HG02870 (cell line): ENCODE measurements around the gene NIP7.
A peak's percentile ranks its signal among the peaks of the same experiment; 100 is the strongest.
"Not testable (repeated sequence)": the region's sequence is repeated elsewhere in the genome, so short reads cannot be mapped to it uniquely, and the experiment has no call there.

Experiments used
- ATAC-seq: cut with Tn5 transposase; IDR thresholded peaks from one replicate; pipeline ENCODE4 v1.9.1; 2021; ENCODE audit warnings: mild to moderate bottlenecking, moderate library complexity; ENCODE audit not compliant: unreplicated experiment

NIP7 gene

DNA sequence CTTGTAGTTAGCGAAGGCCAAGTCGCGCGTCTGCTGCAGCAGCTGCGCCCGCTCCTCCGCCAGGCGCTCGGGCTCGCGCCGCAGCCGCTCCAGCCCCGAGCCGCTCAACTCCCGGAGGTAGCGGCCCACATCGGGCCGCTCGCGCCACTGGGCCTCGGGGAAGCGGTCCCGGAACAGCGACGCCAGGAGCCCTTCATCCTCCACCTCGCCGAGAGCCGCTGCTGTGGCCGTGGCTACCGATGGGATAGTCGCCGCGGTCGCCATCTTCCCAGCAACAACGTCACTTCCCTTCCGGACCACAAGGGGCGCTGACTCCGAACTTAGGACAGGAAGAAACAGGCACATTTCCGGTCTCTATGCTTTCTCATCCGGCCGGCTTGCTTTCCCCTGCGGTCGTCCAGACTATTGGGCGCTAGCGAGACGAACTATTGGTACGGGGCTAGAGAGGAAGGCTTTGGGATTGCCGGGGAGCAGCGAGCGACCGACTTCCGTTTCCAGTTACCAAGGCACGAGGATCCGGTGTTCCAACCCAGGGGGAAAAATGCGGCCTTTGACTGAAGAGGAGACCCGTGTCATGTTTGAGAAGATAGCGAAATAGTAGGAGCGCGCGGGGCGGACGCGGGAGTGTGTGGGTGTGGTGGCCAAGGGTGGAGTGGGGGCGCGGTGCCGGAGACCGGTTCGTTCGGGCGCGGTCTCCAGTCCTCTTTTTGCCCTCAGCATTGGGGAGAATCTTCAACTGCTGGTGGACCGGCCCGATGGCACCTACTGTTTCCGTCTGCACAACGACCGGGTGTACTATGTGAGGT lies at the start of gene NIP7, which contains the start of gene COG8:
Gene NIP7, plus strand, starts transcription at position 484 of the 806 bp plus-strand sequence. Its CDS starts 58 bp downstream, at position 542.
Gene COG8, minus strand, starts transcription at position 276 of the 806 bp plus-strand sequence. Its CDS starts 12 bp downstream, at position 264.
- ATAC-seq = peak; percentile 92

DNA sequence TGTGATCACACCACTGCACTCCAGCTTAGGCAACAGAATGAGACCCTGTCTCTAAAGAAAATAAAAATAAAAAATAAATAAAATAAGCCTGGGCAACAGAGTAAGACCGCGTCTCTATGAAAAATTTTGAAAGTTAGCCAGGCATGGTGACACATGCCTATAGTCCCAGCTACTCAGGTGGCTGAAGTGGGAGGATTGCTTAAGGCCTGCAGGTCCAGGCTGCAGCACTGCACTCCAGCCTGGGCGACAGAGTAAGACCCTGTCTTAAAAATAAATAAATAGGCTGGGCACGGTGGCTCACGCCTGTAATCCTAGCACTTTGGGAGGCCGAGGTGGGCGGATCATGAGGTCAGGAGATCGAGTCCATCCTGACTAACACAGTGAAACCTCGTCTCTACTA lies 47.9 kb upstream of the NIP7 start:
- not testable (repeated sequence) for ATAC-seq

DNA sequence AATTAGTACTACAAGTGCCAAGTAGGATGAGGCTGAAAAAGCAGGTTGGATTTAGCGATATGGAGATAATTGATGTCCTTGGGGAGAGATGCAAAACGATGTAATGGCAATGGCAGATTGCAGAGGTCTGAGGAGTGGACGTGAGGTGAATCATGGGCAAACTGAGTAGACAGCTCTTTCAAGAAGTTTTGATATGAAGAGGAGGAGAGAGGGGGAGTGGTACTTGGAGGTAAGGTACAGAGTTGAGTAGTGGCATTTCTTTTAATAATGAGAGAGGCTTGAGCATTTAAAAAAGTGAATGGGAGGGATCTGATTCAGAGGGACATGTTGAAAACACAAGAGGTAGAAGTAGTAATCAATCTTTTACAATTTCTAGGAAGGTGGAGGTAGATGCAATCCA lies 46.2 kb upstream of the NIP7 start:
- no peak for ATAC-seq

DNA sequence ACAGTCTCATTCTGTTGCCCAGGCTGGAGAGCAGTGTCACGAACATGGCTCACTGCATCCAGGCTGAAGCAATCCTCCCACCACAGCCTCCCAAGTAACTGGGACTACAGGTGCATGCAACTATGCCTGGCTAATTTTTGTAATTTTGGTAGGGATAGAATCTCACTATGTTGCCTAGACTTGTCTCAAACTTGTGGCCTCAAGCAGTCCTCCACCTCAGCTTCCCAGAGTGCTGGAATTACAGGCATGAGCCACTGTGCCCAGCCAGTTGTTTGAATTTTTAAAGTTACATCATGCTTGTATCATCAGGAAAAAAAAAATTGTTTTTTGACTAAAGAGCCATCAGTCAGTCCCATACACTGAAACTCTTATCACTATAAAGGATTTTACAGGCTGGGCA lies 45.5 kb upstream of the NIP7 start:
- ATAC-seq = no peak

DNA sequence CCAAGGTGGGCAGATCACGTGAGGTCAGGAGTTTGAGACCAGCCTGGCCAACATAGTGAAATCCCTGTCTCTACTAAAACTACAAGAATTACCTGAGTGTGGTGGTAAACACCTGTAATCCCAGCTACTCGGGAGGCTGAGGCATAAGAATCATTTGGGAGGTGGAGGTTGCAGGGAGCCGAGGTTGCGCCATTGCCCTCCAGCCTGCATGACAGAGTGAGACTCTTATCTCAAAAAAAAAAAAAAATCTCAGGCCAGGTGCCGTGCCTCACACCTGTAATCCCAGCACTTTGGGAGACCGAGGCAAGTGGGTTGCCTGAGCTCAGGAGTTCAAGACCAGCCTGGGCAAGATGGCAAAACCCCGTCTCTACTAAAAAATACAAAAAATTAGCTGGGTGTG lies 42.8 kb upstream of the NIP7 start:
- not testable (repeated sequence) for ATAC-seq

DNA sequence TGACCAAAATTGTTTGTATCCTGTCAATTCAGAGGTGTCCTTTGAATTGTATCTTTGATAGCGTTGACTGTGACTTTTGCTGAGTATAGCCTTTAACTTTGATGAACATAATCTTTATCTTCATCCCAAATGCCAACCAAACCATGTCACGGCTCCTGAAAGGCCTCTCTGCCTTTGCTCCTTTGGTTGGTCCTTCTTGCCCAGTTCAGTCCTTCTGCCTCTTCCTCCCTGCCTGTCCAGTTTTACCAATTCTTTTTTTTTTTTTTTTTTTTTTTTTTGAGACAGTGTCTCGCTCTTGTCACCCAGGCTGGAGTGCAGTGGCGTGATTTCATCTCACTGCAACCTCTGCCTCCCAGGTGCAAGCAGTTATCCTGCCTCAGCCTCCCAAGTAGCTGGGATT lies 41.3 kb upstream of the NIP7 start:
- no peak for ATAC-seq

DNA sequence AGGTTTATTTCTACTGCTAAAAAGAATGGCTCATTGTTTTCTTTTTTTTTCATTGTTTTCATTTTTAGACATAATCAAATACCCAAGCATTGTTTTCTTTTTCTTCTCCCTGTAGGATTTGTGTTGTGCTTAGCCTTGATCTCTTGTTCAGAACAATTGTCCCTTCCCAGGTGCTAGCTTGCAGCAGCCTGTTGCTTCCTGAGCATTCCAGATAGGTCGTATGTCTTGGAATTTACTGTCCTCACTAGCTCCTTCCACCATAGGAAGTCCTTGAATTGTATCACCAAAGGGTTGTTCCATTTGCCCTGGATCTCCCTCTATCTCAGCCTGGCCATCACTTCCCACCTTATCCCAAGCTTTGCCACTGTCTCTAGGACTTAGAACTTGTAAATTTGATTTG lies 38.4 kb upstream of the NIP7 start:
- ATAC-seq = no peak

DNA sequence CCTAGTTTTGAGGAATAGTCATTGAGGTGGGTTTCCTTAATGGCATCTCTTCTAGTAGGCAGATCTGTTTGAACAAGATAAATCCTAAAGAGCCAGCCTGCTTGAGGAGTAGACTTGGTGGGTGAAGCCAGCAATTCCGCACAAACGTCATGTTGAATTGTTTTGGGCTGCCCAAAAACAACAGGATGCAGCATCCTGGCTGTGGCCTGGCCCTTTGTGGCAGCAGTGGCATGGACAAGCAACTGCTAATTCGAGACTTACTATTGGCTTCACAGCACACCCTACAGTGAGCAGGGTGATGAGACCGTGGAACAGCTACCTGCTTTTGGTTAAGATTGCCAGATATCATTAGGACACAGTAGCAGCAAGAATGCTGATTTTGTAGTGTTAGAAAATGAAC lies 37.7 kb upstream of the NIP7 start:
- no peak for ATAC-seq

DNA sequence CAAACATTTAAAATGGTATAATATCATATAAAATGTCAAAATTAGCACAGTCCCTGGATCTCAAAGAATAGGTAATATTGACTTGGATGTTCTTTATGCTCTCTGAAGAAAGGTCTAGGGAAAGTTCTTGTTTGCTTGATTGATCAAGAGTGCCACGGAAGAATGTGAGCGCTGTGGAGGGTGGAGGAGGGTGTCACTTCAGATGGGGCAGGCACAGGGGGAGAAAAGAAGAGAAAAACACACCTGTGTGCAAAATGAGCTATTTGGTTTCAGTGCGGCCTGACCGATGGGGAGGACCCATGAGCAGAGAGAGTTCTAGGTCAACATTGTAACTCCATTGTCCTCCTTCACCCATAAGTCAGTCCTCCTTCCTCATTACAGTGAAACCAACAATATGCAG lies 37.3 kb upstream of the NIP7 start:
- no peak for ATAC-seq

DNA sequence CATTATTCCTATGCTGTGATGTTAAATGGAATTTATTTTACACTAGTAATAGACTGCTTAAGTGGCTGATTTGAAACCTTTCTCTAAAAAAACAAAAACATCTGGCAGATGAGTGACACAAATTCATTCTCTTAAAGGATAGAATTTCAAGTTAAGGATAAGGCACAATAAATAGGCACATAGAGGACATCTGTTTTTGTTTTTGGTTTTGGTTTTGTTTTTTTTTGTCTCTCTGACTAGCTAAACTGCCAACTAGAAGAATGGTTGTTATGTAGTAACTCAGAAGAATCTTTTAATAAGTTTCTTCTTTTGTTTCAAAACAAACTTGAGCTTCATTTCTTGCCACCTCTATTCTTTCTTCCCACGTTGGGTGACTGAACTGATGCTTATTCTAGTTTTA lies 33.5 kb upstream of the NIP7 start:
- ATAC-seq = no peak

DNA sequence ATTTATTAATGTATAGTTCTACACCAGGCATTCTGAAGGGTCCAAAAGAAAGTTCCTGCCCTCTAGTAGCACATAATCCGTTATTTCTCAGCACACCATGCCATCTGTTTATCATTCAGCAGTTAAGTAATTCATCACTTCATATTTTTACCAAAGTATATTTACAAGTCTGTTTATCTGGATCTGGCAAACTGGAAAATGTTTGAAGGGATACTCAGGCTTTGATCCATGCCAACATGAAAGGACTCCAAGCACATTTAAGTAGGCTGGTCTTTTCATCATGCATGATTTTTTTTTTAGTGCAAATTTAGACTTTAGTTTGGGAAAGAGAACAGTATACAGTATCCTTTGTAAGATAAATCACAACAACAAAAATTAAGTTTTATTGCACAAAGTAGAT lies 32.5 kb upstream of the NIP7 start:
- ATAC-seq = no peak

DNA sequence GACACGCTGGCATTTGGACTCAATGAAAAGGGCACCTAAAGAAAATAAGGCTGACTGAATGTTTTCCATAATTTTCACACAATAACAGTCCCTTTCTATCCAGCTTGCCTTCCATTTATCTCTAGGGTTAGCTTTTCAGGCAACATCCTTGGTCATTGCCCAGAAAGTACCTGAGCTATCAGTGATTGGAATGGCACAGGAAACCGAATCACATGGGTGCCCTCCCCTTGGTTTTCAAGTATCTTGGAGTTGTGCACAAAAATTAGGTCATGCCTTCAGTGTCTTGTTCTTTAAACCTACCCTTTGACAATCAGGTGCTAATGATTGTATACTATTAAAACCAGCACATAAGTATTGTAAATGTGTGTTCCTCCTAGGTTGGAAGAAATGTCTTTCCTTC lies 31.7 kb upstream of the NIP7 start:
- no peak for ATAC-seq

DNA sequence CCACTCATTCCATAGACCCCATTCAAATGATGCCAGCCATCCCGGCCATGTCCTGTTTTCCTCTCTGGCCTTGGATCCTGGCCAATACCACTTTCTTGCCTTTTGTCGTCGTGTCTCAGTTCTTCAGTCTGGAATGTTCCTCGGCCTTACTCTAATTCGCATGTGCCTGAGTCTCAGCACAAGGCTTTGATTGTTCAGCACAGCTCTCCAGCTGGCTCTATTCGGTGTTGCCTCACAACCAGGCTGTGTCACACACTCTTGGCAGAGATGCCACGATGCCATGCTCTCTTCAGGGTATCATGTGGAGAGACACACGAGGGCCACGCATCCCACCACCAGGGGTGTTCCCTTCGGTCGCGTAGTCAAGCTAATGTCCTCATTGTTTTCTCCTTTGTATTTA lies 30.3 kb upstream of the NIP7 start:
- no peak for ATAC-seq

DNA sequence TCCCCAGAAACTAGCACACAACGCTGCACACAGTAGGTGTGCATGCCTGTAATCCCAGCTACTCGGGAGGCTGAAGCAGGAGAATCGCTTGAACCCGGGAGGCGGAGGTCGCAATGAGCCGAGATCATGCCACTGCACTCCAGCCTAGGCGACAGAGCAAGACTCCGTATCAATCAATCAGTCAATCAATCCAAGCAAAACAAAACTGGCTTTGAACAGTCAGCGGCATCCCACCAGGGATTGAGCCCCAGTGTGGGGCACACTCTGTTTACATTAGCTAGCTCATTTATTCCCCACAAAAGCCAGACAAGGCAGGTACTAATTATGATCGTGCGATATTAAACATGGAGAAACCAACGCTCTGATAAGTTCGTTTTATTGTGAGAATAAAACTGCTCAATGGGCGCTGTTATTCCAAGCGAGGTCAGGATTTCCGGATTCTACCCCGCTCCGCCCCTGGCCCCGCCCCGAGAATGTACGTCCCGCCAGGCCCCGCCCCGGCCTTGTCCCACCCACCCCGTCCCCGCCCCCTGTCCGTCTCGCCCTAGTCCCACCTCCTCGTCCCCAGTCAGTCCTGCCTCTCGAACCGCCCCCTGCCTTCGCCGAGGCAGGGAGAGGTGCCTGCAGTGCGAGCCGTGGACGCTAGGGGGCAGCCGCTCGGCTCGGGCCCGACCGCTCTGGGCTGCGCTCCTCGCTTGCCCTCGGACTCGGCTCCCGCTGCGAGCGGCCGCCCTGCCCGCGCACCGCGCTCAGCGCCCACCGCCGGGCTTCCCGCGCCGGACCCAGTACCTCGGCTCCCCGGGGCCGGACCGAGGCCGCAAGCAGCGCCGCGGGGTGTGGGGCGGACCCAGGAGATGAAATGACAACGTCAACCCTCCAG lies 28.7 kb upstream of the NIP7 start, which contains the start of gene VPS4A:
Gene VPS4A, plus strand, starts transcription at position 698 of the 880 bp plus-strand sequence. Its CDS starts 162 bp downstream, at position 860.
- peak; percentile 88 for ATAC-seq

DNA sequence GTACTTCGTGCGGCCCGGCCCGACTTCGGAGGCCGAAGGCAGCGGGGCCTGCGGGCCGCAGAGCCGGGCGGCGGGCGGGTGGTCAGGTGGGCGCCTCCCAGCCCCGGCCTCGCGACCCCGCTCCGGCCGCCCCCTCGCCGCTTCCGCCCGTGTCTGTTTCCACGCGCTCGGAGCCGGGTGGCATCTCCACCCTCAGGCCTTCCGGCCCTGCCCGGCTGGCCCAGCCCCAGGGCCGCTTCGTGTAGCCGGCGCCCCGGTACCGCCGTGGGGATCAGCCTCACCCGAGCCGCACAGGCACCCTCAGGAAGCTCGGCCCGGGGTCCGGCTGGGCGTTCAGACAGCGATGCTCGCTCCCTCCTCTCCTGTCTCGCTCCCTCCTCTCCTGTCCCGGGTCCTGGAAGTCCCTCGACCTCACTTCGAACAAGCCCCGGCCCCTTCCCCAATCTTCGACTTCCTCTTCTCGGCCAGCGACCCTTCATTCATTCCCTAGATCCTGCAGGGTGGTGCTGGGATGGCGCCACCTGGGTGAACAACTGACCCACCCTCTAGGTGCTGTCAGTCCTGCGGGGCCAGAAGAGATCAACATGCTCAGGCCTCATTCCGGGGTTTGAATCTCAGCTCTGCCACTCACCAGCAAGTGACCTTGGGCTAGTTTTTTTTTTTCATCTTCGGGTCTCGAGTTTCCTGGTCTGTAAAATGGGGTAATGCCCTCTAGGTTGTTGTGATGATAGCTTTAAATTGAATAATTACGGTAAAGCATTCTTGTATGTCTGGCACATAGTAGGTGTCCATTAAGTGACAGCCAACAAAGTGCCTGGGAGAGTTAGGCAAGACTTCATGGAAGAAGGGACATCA lies 27.8 kb upstream of the NIP7 start:
- peak; percentile 46 for ATAC-seq

DNA sequence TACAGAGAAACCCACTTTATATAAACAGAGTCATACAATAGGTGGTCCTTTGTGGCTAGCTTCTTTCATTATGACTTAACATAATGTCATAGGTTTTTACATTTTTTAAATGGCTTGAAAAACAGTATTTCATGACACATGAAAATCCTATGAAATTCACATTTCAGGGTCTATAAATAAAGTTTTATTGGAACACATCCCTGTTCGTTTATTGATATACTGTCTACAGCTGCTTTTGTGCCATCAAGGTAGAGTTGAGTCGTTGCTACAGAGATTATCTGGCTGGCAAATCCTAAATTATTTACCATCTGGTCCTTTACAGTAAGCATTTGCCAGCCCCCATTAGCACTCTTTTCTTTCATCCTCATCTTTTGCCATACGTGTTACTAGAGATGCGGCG lies 26.1 kb upstream of the NIP7 start:
- ATAC-seq = no peak

DNA sequence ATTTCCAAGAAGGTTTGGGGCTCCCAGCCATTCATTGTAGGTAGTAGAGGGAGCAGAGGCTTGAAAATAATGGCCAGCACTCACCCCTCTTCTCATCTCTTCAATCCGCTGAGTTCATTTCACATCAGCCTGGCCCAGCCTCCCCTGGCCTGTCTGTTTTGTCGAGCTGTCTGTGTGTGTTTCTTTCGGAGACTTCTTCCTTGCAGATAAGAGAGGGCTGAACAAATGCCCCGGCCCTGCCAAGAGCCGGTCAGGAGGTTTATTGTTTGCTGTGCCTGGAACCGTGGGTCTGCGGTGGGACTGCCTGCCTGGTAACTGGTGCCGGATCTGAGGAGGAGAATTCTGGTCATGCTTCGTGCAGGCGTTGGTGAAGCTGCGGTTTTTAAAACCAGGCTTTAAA lies 25.0 kb upstream of the NIP7 start:
- ATAC-seq = no peak

DNA sequence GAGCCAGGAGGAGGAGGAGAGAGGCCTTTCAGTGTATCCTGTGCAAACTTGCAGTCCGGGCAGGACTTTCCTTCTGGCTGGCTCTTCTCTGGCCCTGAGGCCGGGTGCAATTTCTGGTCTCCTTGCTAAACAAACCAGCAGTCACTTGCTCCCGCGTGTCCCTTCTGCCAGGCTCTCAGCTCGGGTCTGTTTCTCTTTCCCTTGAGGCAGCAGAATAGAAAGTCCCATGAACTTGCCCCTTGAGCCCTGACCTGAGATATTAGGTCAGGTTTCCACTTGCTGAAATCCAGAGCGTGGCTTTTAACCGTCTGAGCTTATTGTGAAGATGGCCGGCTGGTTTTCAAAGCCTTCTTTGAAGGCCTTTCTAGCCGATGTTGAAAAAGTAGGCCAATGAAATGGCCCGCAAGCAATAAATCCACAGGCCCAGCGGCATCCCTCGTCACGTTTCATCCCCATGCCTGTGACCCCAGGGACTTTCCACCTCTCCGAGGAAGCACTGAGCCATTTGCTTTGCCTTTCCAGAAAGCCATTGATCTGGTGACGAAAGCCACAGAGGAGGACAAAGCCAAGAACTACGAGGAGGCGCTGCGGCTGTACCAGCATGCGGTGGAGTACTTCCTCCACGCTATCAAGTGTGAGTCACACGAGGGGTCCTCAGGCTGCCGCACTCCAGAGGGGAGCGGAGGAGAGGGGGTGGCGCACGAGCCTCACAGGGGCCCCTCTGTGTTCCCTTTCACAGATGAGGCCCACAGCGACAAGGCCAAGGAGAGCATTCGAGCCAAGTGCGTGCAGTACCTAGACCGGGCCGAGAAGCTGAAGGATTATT lies 23.9 kb upstream of the NIP7 start:
- no peak for ATAC-seq

DNA sequence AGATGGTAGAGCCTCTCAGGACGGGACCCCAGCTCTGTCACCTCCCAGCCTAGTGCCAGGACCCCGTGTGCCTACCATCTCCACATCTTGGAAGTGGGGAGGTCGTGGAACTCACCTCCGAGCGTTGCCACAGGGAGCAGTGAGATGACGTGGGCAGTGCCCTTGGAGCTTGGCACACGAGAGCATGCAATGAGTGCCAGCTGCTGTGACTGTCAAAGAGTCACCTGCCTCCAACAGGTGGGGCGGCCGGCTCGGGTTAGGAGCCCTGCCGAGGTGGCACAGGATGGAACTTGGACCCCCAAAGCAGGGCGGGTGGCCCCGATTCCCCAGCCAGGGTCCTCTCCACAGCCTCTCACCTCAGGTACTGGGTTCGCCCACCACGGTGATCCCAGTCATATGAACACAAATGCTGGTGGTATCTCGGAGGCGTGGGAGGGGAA lies 23.0 kb upstream of the NIP7 start:
- ATAC-seq = no peak
